GM11168 (cell line): ENCODE results near the gene STMND1.

Experiments used
- in situ Hi-C: fragments of 300-500 bp; cut with MboI; formaldehyde crosslinking; loops from one replicate; pipeline ENCODE4 v1.12.0; 2022; ENCODE audit warnings: low sequenced_read_pairs; ENCODE audit not compliant: unreplicated experiment

The STMND1 gene

DNA sequence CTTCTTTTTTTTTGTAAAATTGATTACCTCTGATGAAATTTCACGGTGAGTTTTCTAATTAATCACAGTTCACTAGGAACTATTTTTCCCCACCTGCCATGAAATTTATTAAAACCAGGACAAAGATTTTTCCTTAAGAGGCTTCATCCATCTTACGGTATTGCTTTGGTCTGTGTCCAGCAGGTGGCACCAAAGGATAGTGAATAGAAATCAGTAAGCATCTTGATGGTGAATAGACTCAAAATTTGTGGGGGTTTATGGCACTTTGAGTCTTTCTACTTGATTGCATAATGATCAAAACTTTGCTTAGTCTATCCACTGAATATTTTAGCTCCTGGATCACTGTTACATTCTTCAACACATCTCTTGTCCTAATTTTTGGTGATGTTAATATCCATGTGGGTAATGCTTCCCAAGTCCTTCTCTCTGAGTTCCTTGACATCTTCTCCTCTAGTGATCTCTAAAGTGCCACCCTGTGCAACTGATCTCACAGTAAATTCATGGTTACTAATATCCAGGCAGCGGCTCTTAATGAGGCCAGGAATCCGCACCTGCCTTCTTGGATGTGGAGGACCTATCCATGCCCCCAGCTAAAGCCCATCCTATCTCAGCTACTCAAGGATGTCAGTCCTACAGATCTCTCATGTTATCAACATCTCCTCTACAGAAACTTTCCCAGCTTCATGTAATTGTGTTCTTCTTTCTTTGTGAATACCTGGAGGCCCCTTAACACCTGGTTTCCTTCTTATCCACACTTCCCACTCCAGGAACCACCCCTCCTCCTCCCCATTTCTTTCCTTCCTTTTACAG, 54.5 kb downstream of the STMND1 start:
- in situ Hi-C loops, result loop anchor here (25.0 kb wide), 2 partner anchors 431 to 656 kb away; no protein-coding TSS in a partner anchor

- in situ Hi-C loops, result loop anchor here (25.0 kb wide), 2 partner anchors 430 to 655 kb away; no protein-coding TSS in a partner anchor
Measured at GRCh38 chr6:17156966-17157365, 55.1 kb downstream of the STMND1 start.

DNA sequence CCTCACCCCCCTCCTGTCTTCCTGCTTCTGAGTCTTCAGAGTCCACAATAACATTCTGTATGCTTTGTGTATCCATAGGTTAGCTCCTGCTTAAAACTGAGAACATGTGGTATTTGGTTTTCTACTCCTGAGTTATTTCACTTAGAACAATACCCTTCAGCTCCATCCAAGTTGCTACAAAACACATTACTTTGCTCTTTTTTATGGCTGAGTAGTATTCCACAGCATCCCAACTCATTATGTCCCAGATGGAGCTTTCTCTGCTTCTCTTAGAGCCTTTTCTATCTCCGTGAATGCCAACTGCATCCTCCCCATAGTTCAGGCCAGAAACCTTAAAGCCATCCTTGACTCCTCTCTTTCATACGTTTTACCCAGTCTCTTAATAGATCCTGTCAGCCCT, 55.8 kb downstream of the STMND1 start:
- in situ Hi-C loops, result loop anchor here (25.0 kb wide), 2 partner anchors 430 to 655 kb away; no protein-coding TSS in a partner anchor

- in situ Hi-C loops, result loop anchor here (25.0 kb wide), 2 partner anchors 428 to 653 kb away; no protein-coding TSS in a partner anchor
Measured at GRCh38 chr6:17159240-17159639, 57.4 kb downstream of the STMND1 start.

GRCh38 chr6:17161076-17161475, 59.2 kb downstream of the STMND1 start:
- in situ Hi-C loops, result loop anchor here (25.0 kb wide), 2 partner anchors 426 to 651 kb away; no protein-coding TSS in a partner anchor

- in situ Hi-C loops, result loop anchor here (25.0 kb wide), 2 partner anchors 422 to 647 kb away; no protein-coding TSS in a partner anchor
Measured at GRCh38 chr6:17165383-17165782, 63.5 kb downstream of the STMND1 start.

DNA sequence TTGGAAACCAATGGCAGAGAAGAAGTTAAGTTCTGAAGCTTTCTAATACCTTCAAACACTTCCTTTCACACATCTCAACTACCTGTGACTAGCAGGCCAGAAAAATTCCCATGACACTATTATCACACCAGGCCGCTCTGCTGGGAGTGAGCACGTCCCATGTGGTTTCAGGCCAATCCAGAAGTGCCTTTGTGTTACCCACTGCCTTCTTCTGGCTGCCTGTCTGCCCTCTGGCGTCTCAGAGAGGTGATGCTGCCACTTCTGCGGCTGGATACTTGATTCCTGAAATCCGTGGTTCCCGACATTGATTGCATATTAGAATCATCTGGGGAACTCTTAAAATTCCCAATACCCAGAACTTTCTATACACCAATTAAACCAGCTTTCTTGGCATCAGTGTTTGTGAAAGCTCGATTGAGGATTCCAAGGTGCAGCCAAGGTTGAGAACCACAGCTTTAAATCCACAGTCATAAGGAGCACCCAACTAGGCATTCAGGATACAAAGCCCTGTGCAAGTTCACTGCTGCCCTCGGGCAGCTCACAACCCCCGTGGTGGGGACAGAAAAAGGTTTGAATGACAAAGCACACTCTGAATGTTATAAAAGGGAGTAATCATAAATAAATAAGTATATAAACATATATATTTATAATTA, 65.6 kb downstream of the STMND1 start:
- in situ Hi-C loops, result loop anchor here (25.0 kb wide), 2 partner anchors 420 to 645 kb away; no protein-coding TSS in a partner anchor

- in situ Hi-C loops, result loop anchor here (25.0 kb wide), 2 partner anchors 418 to 643 kb away; no protein-coding TSS in a partner anchor
Measured at GRCh38 chr6:17169291-17169690, 67.4 kb downstream of the STMND1 start.

DNA sequence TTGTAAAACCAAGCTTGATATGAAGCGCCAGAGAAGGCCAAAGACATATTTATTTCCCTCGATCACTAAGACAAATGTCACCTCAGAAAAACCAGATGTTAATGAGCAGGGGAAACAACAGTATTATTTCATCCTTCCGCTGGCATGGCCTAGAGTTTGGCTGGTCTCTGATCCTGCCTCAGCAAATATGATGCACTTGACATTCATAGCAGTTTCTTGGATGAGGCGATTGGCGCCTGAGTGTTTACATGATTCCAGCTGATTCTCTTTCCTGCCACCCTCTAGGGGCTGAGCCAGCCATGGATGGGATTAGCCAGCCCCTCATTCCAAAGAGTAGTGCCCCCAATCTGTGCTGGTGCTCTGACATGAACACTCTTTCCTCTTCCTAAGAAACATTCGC, 67.9 kb downstream of the STMND1 start:
- in situ Hi-C loops, result loop anchor here (25.0 kb wide), 2 partner anchors 418 to 643 kb away; no protein-coding TSS in a partner anchor

DNA sequence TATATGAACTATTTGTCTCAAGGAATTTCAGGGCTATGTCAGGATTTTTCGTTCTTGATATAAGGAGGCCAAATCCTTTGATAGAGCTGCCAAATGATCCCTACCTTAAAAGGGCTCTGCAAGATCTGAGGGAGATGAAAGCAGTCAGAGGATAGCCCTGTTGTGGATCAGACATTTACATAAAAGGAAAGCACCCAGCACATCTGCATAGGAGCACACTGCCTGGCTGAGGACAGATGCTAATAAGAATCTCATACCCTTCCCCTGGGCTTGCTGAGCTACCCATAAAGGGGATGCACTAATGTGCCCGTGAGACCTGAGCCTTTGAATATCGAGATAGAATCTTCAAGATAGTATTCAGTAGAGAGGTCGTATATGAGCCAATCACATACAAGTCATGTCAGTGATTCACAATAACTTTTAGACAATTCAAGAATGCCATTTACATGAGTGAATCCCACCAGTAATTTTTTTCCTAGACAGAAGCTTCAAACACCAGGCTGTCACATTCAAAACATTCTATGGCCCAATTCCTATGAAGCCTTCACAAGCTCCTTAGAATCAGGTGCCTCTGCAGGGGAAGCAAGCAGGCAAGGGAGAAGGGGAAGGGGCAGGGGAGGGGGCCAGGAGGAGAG, 71.1 kb downstream of the STMND1 start:
- in situ Hi-C loops, result loop anchor here (25.0 kb wide), 2 partner anchors 414 to 639 kb away; no protein-coding TSS in a partner anchor

DNA sequence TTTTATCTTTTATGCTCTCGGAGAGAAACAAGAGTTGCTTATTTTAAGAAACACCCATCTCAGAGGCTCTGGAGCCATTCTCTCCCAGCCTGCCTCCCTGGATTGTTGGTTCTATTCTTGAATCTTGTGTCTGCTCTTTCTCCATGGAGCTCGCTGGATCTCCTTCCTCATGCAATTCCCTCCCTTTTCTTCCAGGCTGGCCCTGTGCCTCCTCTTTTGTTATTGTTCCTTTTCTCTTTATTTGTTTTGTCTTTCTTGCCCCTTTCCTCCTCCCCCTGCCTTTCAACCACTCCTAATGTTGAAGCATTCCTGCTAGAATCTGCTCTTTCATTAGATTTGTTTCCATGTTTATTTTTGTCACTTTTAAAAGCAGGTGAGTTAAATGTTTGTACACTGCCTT, 76.5 kb downstream of the STMND1 start:
- in situ Hi-C loops, result no loop called here

DNA sequence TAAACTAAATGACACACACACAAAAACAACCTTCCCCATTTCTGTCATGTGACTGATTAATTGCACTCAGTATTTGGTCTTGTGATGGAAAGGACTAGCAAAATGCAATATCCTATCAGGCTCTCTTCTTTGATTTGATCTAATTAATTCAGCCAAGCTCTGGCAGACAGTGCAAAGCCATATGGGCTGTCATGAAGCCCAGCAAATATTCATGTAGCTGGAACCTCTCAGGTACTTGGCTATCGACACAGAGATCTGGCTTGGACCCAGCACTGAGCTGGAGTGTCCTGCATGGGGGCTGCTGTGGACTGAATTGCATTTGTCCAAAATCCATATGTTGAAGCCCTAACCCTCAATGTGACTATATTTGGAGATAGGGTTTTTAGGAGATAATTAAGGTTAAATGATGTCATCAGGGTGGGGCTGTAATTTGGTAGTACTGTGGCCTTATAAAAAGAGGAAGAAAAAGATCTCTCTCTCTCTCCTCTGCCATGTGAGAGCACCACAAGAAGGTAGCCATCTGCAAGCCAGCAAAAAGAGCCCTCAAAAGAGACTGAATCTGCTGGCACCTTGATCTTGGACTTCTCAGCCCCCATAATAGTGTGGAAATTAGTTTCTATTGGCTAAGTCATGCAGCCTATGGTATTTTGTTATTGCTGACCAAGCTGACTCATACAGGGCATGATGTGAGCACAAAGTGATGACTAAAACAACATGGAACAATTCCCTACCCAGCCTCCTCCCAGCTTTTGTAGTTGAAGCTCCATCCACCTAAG, 77.1 kb downstream of the STMND1 start:
- in situ Hi-C loops, result no loop called here

DNA sequence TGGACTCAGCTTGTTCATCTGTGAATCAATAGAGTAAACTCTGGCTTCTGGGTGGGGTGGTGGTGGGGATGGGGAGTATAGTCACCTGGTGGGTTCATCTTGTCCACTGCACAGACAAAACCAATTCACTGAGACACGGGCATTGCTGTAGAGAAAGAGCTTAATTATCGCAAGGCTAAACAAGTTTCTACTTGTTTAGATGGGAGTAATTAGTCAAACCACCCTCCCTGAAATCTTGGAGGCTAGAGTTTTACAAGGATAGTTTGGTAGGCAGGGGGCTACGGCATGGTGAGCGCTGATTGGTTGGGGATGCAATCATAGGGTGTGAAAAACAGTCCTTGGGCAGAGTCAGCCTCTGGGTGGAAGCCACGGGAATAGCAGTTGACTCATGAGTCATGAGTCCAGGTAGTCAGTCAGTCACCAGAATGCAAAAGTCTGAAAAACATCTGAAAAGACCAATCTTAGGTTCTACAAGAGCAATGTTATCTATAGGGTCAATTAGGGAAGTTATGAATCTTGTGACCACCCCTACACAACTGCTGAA, 77.8 kb downstream of the STMND1 start:
- in situ Hi-C loops, result no loop called here
